GM12864 (cell line): Measurements from ENCODE around the gene RNF166.

Source experiments
- DNase-seq: peaks from one replicate; pipeline ENCODE4 v3.0.0-alpha.2; 2011; ENCODE audit warnings: low read depth
- H3K4me3 ChIP-seq: 2 replicates; pipeline ENCODE4 v1.5.1; 2011; ENCODE audit warnings: mild to moderate bottlenecking, low read depth, low read length, control low read depth
- CTCF ChIP-seq: IDR thresholded peaks from 2 replicates; pipeline ENCODE4 v1.5.1; 2011; ENCODE audit warnings: low read depth, mild to moderate bottlenecking, moderate library complexity, low read length, control low read depth, inconsistent platforms; ENCODE audit errors: missing control alignments

Gene RNF166

GRCh38 chr16:88723507-88723887 lies 17.3 kb upstream of the RNF166 start:
- DNase-seq, result no peak
- no peak overlapping the region for H3K4me3 ChIP-seq
- TF ChIP-seq CTCF, result no peak

GRCh38 chr16:88722784-88723506 lies 16.7 kb upstream of the RNF166 start:
- no peak for TF ChIP-seq CTCF
- no peak overlapping the region for H3K4me3 ChIP-seq
- DNase-seq, result no peak

- no peak for TF ChIP-seq CTCF
- no peak for DNase-seq
- no peak overlapping the region for H3K4me3 ChIP-seq
Measured at GRCh38 chr16:88721815-88722755, 15.9 kb upstream of the RNF166 start.

GRCh38 chr16:88721236-88721635 lies 15.0 kb upstream of the RNF166 start:
- TF ChIP-seq CTCF, result no peak
- H3K4me3 ChIP-seq, result no peak overlapping the region
- DNase-seq, result no peak

- no peak overlapping the region for H3K4me3 ChIP-seq
- TF ChIP-seq CTCF, result no peak
- no peak for DNase-seq
Measured at GRCh38 chr16:88720396-88720970, 14.3 kb upstream of the RNF166 start.

- no peak for DNase-seq
- no peak overlapping the region for H3K4me3 ChIP-seq
- no peak for TF ChIP-seq CTCF
Measured at GRCh38 chr16:88719933-88720296, 13.7 kb upstream of the RNF166 start.
